NB4 (cell line): ENCODE results near the gene LRMDA.

Experiments
- MYC ChIP-seq: IDR thresholded peaks from 2 replicates; pipeline ENCODE4 v1.6.1; 2011; ENCODE audit warnings: low read depth, low read length
- POLR2A ChIP-seq: IDR thresholded peaks from 2 replicates; pipeline ENCODE4 v1.6.1; 2011; ENCODE audit warnings: mild to moderate bottlenecking; ENCODE audit not compliant: insufficient read length; ENCODE audit errors: extremely low read depth
- TF ChIP-seq, protein P1 (sequence below): IDR thresholded peaks from 2 replicates; pipeline ENCODE4 v1.6.1; 2011; ENCODE audit warnings: low read depth, low read length
- TF ChIP-seq, protein P2 (sequence below): IDR thresholded peaks from one replicate; pipeline ENCODE4 v1.5.1; 2012; ENCODE audit warnings: low read depth, low read length

DNA sequence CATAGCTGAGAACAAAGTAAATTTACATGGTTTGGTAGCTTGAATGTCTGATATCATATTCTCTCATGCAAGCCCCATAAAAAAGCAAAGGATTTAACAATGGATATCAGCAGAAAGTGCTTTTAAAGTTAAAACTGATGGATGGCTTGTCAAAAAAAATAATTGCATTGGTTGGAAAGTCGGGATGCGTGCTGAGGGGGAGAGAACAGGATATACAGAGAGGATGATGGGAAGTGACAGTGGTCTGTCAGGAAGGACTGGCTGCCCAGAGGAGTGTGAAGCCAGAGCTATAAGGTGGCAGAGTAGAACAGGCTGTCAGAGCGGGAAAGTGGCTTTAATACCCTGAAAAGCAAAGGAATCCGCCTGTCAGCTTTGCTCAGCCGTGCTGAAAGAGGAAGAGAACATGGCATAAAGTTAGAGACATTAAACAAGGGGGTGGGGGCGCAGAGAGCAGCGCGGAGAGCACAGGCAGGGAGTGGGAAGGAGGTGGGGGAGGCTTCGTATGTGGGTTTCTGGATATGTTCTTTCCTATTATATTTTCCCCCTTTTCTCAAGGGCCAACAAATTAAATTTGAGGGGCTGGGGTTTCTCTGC, 493.0 kb downstream of the LRMDA start:
- TF ChIP-seq, protein P1, sequence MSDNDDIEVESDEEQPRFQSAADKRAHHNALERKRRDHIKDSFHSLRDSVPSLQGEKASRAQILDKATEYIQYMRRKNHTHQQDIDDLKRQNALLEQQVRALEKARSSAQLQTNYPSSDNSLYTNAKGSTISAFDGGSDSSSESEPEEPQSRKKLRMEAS, result no peak
- TF ChIP-seq, protein P2, sequence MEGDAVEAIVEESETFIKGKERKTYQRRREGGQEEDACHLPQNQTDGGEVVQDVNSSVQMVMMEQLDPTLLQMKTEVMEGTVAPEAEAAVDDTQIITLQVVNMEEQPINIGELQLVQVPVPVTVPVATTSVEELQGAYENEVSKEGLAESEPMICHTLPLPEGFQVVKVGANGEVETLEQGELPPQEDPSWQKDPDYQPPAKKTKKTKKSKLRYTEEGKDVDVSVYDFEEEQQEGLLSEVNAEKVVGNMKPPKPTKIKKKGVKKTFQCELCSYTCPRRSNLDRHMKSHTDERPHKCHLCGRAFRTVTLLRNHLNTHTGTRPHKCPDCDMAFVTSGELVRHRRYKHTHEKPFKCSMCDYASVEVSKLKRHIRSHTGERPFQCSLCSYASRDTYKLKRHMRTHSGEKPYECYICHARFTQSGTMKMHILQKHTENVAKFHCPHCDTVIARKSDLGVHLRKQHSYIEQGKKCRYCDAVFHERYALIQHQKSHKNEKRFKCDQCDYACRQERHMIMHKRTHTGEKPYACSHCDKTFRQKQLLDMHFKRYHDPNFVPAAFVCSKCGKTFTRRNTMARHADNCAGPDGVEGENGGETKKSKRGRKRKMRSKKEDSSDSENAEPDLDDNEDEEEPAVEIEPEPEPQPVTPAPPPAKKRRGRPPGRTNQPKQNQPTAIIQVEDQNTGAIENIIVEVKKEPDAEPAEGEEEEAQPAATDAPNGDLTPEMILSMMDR, result no peak
- TF ChIP-seq MYC (no peak), POLR2A (no peak)
